Stimulated activated CD8-positive, alpha-beta memory T cell treated with anti-CD3 and anti-CD28 coated beads, Interleukin-12 subunit alpha, Interleukin-12 subunit beta, amount 100 ng/mL, for 24 hours (primary cell): ENCODE data around the gene EDN3.

Experiments used
- DNase-seq: peaks from one replicate; pipeline ENCODE4 v3.0.0-alpha.2; 2020; ENCODE audit errors: extremely low read depth

EDN3 gene

DNA sequence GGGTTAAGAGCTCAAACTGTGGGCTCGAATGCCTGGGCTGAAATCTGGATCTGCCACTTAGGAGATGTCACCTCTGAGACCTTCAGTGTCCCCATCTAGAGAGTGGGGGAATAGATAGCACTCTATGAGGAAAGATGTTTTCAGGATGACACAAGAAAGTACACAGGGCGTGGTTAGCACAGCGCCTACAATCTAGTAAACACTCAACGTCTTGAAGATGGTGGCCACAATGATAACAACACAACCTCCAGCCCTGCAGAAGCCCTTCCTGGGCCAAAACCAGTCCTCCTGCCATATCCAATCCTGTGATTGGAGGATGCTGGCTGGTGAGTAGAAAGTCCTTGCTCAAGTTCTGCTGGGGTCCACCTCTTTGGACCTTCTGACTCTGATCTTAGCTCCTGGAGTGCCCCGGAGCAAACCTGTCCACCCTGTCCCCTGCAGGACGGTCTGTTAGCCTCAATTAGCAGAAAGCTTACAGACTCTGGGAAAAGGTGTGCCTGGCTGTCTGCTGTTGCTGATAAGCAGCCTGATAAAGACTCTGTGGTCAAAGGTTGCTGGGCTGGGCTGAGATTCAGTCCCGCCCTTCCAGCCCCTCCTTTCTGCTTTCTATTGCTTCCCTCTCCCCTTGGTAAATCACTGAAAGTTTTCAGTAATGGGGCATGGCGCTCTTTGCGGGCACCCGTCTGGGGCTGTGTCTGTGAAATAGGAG, 8.2 kb downstream of the EDN3 start:
- no peak for DNase-seq

DNA sequence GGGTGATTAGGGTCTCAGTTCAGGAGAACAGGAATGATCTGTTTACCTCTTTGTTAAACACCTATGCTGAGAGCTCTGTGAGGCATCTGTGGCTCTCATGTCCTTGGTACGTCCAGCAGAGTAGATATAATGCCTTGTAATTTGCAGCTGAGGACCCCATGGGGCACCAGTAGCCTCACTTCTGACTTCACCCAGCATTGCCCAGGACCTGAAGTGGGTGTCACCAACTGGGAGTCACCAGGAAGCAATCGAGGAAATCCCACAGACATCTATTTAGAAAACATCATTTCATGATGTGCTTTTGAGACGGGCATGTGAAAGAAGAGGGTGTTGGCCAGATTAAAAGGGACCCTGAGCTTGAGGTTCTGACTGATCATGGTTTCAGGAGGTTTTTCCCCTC, 8.8 kb downstream of the EDN3 start:
- no peak for DNase-seq

- DNase-seq: no peak
These were observed 14.6 kb downstream of the EDN3 start for GRCh38 chr20:59314997-59315396.

- DNase-seq: no peak
These were observed 16.7 kb downstream of the EDN3 start for GRCh38 chr20:59316911-59317731.

GRCh38 chr20:59318201-59318790, 17.9 kb downstream of the EDN3 start:
- no peak for DNase-seq

- DNase-seq: no peak
These were observed 18.4 kb downstream of the EDN3 start for GRCh38 chr20:59318803-59319202.

DNA sequence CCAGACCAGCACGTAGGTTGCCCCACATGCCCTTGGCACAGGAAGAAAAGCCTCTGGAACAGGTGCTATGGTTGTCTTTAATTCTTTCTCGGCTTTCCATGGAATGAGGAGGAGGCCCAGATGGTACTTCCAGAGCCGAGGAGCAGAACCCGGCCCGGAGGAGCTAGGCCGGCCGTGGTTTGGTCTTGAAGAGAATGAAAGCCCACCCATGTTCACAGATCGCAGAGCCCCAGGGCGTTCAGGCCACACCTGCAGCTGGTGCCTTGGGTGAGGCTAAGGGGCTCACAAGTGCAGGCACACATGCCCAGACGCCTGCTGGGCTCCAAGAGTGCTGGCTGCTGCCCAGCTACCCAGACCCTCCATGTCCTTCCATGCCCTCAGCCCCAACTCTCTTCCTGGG, 20.0 kb downstream of the EDN3 start:
- DNase-seq: no peak

- no peak for DNase-seq
These were observed 20.6 kb downstream of the EDN3 start for GRCh38 chr20:59320854-59321647.

DNA sequence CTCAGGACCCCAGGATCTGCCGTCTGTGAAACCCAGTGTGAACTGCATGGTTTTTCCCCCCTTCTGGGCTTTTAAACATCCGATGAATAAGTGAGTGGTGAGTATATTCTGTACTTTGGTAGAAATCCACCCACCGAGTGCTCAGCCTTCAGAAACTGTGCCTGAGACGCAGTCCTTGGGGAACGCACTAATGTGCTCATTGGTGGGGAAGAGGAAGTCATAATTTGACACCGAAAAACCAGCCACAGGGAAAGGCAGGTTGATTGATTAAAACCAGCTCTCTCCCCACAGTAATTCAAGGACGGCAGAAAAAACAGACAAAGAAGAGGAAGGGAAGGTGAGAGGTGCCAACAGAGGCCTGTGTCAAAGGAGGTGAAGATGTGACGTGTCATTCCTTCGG, 21.7 kb downstream of the EDN3 start:
- no peak for DNase-seq

DNA sequence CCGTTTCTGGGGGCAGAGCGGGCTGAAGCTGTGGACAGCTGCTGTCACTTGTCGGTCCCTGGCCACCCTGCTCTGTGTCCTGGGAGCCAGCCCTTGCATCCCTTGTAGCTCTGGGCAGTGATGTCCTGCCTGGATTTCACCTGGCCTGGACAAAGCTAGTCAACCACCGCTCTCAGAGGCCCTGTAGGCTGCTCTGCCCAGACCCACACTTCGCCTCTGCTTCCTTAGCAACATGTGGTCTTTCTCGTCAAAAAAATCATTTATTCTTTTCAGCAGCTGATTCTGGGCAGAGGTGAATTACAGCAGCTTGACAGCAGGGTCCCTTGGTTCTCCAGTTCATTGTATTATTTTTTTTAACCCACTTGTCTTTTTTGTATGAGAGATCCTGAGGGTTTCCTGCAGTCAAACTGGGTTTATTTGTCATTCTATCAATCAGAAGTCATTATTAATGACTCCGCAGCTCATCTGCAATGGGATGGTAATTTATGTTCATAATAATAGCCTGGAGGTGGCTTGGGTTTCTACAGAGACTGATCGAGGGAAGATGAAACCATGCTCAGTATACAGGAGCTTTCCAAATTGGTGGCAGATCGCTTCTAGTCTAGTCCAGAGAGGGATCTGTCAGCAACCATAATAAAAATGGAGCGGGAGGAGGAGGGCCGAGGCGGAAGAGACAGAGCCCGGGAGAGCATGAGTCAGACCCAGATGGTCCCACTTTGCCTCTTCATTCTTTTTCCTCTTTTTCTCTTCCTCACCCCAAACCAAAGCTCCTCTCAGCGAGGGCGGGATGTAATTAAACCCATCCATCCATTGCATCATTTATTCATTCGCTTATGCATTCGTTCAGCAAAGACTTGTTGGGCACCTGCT, 22.4 kb downstream of the EDN3 start:
- no peak for DNase-seq

GRCh38 chr20:59323731-59324130, 23.3 kb downstream of the EDN3 start:
- no peak for DNase-seq

GRCh38 chr20:59324521-59325141, 24.2 kb downstream of the EDN3 start:
- no peak for DNase-seq

DNA sequence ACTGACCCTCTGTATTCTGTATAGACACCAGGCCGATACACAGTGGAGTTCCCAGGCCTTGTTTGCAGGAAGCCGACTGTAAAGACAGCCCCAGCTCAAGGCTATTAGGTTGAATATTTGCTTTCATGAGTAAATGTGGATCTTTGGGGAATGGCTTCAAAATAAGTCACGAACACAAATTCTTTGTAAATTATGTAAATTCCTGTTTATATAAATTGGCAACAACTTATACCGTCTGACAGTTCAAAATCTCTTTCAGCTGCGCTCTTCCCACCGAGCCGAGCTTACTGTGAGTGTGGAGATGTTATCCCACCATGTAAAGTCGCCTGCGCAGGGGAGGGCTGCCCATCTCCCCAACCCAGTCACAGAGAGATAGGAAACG, 24.7 kb downstream of the EDN3 start:
- no peak for DNase-seq

DNA sequence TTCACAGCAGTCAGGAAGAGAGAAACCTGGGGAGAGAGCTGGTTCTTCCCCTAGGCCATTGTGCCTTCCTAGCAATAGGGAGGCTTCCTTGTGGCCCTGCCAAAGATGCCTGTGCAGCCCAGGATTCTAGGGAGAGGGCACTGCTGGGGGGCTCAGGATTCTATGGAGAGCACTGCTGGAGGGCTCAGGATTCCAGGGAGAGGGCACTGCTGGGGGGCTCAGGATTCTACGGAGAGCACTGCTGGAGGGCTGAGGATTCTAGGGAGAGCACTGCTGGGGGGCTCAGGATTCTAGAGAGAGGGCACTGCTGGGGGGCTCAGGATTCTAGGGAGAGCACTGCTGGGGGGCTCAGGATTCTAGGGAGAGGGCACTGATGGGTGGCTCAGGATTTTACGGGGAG, 25.8 kb downstream of the EDN3 start:
- DNase-seq: no peak

GRCh38 chr20:59328071-59328470, 27.7 kb downstream of the EDN3 start:
- no peak for DNase-seq

- no peak for DNase-seq
These were observed 31.4 kb downstream of the EDN3 start for GRCh38 chr20:59331721-59332329.

- no peak for DNase-seq
These were observed 32.9 kb downstream of the EDN3 start for GRCh38 chr20:59333260-59333845.

DNA sequence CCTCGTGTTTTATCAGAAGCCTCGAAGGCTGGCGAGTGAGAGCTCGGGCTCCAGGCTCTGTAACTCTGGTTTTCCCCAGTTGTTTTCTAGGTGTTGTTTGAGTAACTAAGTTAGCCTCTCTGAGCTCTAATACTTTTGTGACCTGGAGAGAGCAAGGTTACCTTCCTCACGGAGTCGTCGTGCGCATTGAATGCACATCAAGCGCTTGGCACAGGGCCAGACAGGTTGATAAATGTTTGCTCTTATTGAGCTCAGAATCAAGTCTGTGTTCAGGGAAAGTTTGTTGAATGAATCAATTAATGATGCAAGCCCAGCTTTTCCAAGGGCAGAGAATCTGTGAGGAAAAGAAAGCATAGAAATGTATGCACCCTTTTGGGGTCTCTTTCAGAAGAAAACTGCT, 33.5 kb downstream of the EDN3 start:
- DNase-seq: no peak

- no peak for DNase-seq
These were observed 34.4 kb downstream of the EDN3 start for GRCh38 chr20:59334651-59335300.
